RWPE2 (cell line): ENCODE data around the gene SLX4.

Experiments
- ATAC-seq: fragments of 200-7000 bp; cut with Tn5 transposase; 3 replicates; pipeline ENCODE4 v1.9.1; 2021; ENCODE audit warnings: low read depth
- DNase-seq: peaks from one replicate; pipeline ENCODE4 v3.0.0-alpha.2; 2020; ENCODE audit warnings: low spot score
- H3K27ac ChIP-seq: fragments of 450-650 bp; 2 replicates; pipeline ENCODE4 v1.5.1; 2017; ENCODE audit warnings: mild to moderate bottlenecking; ENCODE audit not compliant: poor library complexity, severe bottlenecking
- H3K27me3 ChIP-seq: fragments of 250-450 bp; sonication (Bioruptor Pico); 2 replicates; pipeline ENCODE4 v1.5.1; 2021; ENCODE audit warnings: mild to moderate bottlenecking, moderate library complexity; ENCODE audit not compliant: insufficient read depth, poor library complexity, severe bottlenecking
- H3K36me3 ChIP-seq: fragments of 250-450 bp; sonication (Bioruptor Pico); 2 replicates; pipeline ENCODE4 v1.5.1; 2020; ENCODE audit warnings: low read depth, mild to moderate bottlenecking, moderate library complexity
- H3K4me1 ChIP-seq: fragments of 250-450 bp; sonication (Bioruptor Pico); 2 replicates; pipeline ENCODE4 v1.5.1; 2021; ENCODE audit warnings: mild to moderate bottlenecking, moderate library complexity; ENCODE audit not compliant: insufficient read depth, poor library complexity, severe bottlenecking
- H3K4me3 ChIP-seq: fragments of 250-450 bp; sonication (Bioruptor Pico); 2 replicates; pipeline ENCODE4 v1.5.1; 2021; ENCODE audit warnings: mild to moderate bottlenecking, moderate library complexity; ENCODE audit not compliant: severe bottlenecking
- H3K9me3 ChIP-seq: fragments of 250-450 bp; sonication (Bioruptor Pico); 2 replicates; pipeline ENCODE4 v1.5.1; 2021; ENCODE audit warnings: mild to moderate bottlenecking, moderate library complexity; ENCODE audit not compliant: severe bottlenecking
- CTCF ChIP-seq: fragments of 450-650 bp; IDR thresholded peaks from one replicate; pipeline ENCODE4 v1.5.1; 2017; ENCODE audit warnings: mild to moderate bottlenecking, moderate library complexity; ENCODE audit not compliant: poor library complexity, severe bottlenecking

The SLX4 gene

GRCh38 chr16:3645108-3645503, 33.7 kb upstream of the SLX4 start:
- no peak for TF ChIP-seq CTCF
- DNase-seq (no peak), ATAC-seq (no peak)
- H3K27me3 ChIP-seq = no peaks in the 10 kb centered on the region
- no peak overlapping the region for H3K4me3 ChIP-seq
- no peaks in the 10 kb centered on the region for H3K9me3 ChIP-seq
- no peaks in the 10 kb centered on the region for H3K36me3 ChIP-seq
- no peak overlapping the region for H3K27ac ChIP-seq
- H3K4me1 ChIP-seq = peaks cover 8% of the 10 kb centered on the region

GRCh38 chr16:3643095-3643730, 31.8 kb upstream of the SLX4 start:
- no peak for TF ChIP-seq CTCF
- H3K27me3 ChIP-seq = no peaks in the 10 kb centered on the region
- ATAC-seq (no peak), DNase-seq (no peak)
- H3K27ac ChIP-seq = no peak overlapping the region
- peaks cover 8% of the 10 kb centered on the region for H3K4me1 ChIP-seq
- H3K9me3 ChIP-seq = no peaks in the 10 kb centered on the region
- H3K4me3 ChIP-seq = no peak overlapping the region
- no peaks in the 10 kb centered on the region for H3K36me3 ChIP-seq

GRCh38 chr16:3642397-3643094, 31.1 kb upstream of the SLX4 start:
- ATAC-seq (peak; percentile 88), DNase-seq (no peak)
- TF ChIP-seq CTCF = no peak
- no peaks in the 10 kb centered on the region for H3K27me3 ChIP-seq
- H3K4me3 ChIP-seq = no peak overlapping the region
- no peaks in the 10 kb centered on the region for H3K9me3 ChIP-seq
- no peaks in the 10 kb centered on the region for H3K36me3 ChIP-seq
- H3K4me1 ChIP-seq = peaks cover 8% of the 10 kb centered on the region
- no peak overlapping the region for H3K27ac ChIP-seq

- Histone ChIP-seq H3K27ac (no peak overlapping the region), H3K4me1 (peaks cover 8% of the 10 kb centered on the region)
Observed at GRCh38 chr16:3641801-3642396, 30.5 kb upstream of the SLX4 start.

More at GRCh38 chr16:3641801-3642396, 30.5 kb upstream of the SLX4 start:
- ATAC-seq (no peak), DNase-seq (no peak)
- H3K36me3 ChIP-seq = no peaks in the 10 kb centered on the region
- H3K9me3 ChIP-seq = no peaks in the 10 kb centered on the region
- no peaks in the 10 kb centered on the region for H3K27me3 ChIP-seq
- TF ChIP-seq CTCF = no peak
- no peak overlapping the region for H3K4me3 ChIP-seq
